Measurements from ENCODE around the gene TLN1.

TLN1 gene

DNA sequence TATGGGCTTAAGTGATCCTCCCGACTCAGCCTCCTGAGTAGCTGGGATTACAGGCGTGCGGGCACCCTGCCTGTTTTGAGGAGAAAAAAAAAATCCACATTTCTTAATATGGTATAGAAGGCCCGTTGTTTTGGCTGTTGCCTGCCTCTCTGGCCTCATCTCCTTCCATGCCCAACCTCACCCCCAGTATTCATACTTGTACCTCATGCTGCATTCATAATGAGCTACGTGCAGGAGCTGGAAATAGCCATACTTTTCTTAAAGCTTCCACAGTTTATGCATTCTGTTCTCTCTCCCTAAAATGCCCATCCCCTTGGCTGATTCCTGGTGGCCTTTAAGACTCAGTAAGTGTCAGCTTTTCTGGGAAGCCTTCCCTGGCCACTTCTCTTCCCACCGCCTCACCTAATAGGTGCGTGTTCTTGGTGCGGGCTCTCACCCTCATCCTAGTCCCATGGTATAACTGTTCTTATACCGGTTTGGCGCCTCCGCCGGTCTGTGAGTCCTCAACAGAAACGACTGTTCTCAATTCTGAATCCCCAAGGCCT, 40.2 kb downstream of the TLN1 start:
- DNase-seq (ENCODE audit: low spot score) = no peak
- H3K4me3 ChIP-seq = peak overlapping the region; percentile 82
- H3K27ac ChIP-seq = peak overlapping the region; percentile 96
- TF ChIP-seq, protein P1, sequence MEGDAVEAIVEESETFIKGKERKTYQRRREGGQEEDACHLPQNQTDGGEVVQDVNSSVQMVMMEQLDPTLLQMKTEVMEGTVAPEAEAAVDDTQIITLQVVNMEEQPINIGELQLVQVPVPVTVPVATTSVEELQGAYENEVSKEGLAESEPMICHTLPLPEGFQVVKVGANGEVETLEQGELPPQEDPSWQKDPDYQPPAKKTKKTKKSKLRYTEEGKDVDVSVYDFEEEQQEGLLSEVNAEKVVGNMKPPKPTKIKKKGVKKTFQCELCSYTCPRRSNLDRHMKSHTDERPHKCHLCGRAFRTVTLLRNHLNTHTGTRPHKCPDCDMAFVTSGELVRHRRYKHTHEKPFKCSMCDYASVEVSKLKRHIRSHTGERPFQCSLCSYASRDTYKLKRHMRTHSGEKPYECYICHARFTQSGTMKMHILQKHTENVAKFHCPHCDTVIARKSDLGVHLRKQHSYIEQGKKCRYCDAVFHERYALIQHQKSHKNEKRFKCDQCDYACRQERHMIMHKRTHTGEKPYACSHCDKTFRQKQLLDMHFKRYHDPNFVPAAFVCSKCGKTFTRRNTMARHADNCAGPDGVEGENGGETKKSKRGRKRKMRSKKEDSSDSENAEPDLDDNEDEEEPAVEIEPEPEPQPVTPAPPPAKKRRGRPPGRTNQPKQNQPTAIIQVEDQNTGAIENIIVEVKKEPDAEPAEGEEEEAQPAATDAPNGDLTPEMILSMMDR (IDR thresholded peaks at IDR 0.05) = no peak

DNA sequence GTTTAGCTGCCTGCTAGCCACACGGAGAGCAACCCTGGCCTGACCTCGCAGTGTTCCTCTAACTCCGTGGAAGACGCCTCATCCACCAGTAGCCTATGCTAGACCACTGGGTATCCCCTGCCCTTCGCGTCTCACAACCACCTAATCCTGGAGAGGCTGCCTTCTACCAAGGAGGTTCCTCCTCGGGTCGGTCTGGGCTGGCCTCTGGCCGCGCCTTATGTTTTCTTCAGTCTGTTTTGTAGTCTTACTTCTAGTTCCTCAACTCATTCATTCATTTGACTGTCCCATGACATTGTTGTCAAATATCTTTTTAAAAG, 40.7 kb downstream of the TLN1 start:
- TF ChIP-seq, protein P1 (IDR thresholded peaks at IDR 0.05) = no peak

DNA sequence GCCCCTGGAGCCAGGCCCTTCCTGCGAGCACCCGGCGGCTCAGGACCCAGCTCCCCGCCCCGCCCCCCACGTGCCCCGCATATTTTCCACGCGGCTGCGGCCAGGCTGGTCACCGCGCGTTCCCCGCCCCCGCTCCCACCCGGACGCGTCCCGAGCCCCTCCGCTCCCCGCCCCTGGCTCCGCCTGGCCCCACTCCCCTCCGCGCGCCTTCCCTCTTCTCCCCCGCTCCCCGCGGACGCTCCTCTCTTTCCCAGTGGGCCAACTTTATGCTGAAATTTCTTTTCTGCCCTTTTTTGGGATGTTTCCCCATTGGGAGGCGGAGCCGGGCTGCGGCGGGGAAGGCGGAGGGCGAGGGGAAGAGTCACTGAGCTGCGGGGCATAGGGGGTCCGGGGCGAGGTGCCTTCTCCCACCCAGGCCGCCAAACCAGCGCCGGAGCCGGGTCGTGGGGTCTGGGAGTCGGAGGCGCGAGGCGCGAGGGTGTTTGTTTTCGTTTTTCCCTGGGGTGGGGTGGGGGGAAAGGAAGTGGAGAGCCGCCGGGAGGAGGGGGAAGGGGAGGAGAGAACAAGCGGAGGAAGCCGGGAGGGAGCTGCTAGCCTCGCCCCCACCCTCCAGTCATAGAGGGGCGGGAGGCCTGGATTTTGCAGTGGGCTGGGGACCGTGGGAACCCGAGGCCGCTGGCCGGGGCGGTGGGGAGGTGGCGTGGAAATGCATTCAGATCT, 41.2 kb downstream of the TLN1 start:
- H3K27ac ChIP-seq = peak overlapping the region; percentile 96
- TF ChIP-seq, protein P1 (IDR thresholded peaks at IDR 0.05) = no peak
- H3K4me3 ChIP-seq = peak overlapping the region; percentile 82
- DNase-seq (ENCODE audit: low spot score) = peak; percentile 95

More for the DNA sequence above, 40.7 kb downstream of the TLN1 start:
- Histone ChIP-seq H3K27ac (peak overlapping the region; percentile 96), H3K4me3 (peak overlapping the region; percentile 82)
- DNase-seq (ENCODE audit: low spot score) = no peak

DNA sequence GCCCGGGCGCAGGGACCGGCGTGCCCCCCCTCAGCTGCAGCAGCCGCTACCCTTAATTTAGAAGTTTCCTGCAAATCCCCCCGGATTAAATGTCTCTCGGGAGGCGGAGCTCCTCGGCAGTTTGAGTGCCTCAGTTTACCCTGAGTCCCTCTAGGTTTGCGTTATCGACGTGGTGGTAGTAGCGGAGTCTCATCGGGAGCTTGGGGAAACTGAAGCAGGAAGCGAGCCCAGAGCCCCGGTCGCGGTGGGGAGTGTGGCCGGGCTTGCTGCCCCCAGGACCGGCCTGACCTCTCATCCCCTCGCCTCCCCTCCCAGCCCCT, 41.7 kb downstream of the TLN1 start:
- DNase-seq (ENCODE audit: low spot score) = no peak
- TF ChIP-seq, protein P1 (IDR thresholded peaks at IDR 0.05) = no peak
- peak overlapping the region; percentile 82 for H3K4me3 ChIP-seq
- H3K27ac ChIP-seq = peak overlapping the region; percentile 96

DNA sequence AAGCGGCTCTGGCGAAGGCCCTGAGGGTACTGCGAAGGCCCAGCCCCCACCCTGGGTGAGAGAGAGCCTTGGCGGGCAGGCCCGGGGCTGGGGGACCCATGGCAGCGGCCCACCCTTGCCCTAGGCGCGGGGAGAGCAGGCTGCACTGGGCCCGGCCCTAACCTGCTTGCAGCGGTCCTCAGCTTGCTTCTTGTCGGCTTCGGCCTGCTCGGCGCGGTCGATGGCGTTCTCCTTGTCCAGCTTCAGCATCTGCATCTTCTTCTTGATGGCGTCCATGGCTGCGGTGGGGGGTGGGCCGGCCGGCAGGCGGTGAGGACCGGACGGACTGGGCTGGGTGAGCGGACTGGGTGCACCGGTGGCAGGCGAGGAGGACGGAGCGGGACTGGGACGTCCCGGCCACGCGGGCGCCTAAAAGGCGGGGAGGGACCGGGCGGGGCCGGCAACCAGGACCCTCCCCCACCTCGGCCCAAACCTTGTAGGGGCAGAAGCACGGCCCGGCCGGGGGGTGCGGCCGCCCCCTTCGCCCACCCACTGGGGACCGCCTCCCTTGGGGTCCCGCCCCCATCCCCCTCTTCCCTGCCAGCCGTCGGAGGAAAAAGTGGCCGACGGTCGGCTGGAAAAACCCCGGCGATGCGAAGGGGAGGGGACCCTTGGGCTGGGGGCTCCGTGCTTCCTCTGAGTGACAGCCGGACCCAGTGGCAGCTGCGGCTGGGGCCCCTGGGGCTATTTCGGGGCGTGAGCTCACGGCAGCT, 42.3 kb downstream of the TLN1 start, which contains the start of gene TPM2:
TPM2 (minus strand) TSS at position 384 of the 752 bp plus-strand sequence; CDS start at position 276, 108 bp downstream.
- DNase-seq (ENCODE audit: low spot score) = peak; percentile 95
- TF ChIP-seq, protein P1 (IDR thresholded peaks at IDR 0.05) = no peak

GRCh38 chr9:35688558-35689541, 43.1 kb downstream of the TLN1 start:
- TF ChIP-seq, protein P1 (IDR thresholded peaks at IDR 0.05) = no peak
- peak overlapping the region; percentile 82 for H3K4me3 ChIP-seq
- peak overlapping the region; percentile 96 for H3K27ac ChIP-seq
- DNase-seq (ENCODE audit: low spot score) = no peak

More for the DNA sequence above, 42.3 kb downstream of the TLN1 start, which contains the start of gene TPM2:
- Histone ChIP-seq H3K4me3 (peak within 1 kb of the TSS; percentile 82), H3K27ac (peak within 1 kb of the TSS; percentile 96)

All from coronary artery (tissue), 2 donors.